LHCN-M2 (cell line): ENCODE data around the gene ADGRA1. TPM values are rescaled to one million over a fixed set of nuclear protein-coding genes. Genes with fewer than 3 reads are reported as not detected.
"Not testable (repeated sequence)": the region's sequence is repeated elsewhere in the genome, so short reads cannot be mapped to it uniquely, and the experiment has no call there.

Source experiments
- DNase-seq: peaks from one replicate; pipeline ENCODE4 v3.0.0-alpha.2; 2012; ENCODE audit warnings: low read depth
- total RNA-seq: library from RNA; depleted of rRNA; stranded (reverse); fragments of >200 nt; gene quantifications from 2 replicates; pipeline ENCODE4 v1.2.3, GENCODE V29; 2014

The ADGRA1 gene
- total RNA-seq, 1 experiment from 2014 or later, result not detected

DNA sequence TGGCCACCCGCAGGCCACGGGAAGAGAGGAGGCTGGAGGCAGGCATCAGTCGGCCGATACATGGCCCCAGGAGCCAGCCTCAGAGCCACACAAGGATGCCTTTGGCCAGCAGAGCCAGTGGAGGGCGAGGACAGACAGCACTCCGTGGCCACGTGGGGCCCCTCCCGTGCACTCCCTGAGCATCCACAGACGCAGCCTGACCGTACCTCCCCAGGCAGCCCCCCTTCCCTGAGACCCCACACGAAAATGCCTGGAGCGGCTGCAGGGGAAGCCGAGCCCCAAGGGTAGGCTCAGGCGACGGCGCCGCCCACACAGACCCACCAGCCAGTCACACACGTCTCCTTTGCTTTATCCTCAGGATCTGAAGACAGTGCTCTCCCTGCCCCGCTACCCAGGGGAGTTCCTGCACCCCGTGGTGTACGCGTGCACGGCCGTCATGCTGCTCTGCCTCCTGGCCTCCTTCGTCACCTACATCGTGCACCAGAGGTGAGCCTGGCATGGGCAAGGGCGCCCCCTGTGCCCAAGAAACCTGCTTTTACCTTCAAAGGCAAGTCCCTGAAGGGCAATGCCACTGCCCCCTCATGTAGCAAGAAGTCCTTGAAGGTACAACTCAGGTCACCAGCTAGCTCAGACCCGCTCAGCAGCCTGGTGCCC, 9.0 kb downstream of the ADGRA1 start:
- DNase-seq, result no peak

DNA sequence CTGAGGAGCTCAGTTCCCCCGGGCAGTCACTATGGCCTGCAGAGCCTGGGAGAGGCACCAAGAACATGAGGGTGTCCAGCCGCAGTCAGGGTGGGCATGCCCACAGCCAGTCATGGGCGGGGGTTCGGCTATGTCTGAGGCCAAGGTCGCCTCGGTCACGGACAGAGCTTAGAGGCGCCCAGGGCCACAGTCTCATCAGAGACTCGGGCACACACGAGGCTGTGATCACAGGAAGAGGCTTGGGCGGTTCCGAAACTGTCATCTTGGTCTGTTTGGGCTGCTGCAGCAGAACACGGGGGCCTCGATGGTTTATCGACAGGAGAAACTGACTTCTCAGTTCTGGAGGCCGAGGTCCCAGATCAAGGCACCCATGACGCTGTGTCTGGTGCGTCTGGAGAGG, 9.7 kb downstream of the ADGRA1 start:
- DNase-seq, result no peak

DNA sequence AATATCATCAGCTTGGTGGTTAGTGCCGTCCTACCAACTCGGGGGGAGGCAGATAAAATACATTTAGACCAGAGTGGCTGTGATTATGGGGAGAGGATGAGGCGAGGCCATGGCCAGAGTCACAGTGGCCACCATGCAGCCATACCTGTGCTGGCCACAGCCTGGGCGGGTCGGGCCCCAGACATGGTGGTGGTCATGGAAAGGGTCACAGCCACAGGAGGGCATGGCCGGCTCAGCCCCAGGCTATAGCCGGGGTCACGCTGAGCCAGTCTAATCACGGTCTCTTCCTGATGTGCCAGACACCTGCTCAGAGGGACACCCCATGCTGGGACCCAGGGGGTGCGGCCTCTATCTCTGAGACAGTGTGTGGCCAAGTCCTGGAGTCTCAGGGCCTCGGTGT, 10.2 kb downstream of the ADGRA1 start:
- no peak for DNase-seq

DNA sequence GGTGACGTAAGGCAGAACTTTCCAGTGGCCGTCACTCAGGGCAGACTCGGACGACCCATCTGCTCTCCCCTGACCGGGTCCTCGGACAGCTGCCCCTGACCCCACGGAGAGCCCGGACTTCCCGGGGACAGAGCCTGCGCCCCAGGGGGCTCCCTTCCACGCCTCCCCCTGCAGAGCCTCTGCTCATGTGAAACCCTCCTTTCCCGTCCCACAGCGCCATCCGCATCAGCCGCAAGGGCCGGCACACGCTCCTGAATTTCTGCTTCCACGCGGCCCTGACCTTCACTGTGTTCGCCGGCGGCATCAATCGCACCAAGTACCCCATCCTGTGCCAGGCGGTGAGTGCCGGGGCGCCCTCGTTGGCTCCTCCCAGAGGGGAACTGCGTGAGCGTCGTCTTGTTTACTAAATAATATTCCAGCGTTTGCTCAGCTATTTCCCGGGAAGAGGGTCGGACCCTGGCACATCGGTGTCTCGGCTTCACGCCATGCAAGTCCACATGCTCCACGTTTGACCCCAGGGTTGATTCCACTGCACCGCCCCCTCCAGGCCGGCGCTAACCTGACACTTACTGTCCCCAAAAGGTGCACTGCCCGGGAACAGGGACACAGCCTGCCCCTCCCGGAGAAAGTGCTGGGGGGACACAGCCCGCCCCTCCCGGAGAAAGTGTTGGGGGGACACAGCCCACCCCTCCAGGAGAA, 10.9 kb downstream of the ADGRA1 start:
- DNase-seq, result no peak

DNA sequence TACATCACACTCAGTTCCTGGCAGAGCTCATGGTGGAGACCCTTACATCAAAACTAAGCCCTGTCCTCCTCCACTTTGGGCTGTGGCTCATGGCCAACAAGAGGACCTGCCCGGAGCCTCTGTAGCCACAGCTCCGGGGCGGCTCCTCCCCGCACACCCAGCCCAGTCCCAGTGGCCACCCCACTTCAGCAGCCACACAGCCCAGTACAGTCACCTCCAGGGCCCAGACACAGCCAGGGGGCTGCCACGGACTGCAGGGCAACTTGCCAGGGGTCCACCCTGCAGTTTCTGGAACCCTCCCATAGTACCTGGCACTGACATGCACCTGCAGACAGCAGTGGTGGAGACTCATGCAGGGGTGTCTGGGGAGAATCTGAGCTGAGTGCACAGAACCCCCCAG, 11.8 kb downstream of the ADGRA1 start:
- DNase-seq, result no peak

DNA sequence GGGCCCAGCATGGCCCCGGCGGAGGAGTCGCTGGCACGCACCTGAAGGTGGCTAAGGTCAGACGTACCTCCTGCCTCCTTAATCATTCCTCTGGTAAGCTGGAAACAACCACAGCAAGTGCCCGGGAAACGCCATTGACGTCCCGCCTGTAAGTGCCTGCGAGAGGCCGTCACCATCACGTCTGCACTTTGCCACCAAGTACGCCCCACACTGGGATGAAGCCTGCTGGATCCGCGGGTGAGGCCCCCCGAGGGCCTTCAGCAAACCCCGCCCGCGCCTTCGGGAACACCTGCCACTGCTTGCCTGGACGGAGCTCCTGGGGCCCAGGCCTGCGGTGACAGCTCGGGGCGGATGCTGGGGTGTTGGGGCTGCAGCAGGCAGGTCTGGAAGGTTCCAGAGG, 12.5 kb downstream of the ADGRA1 start:
- DNase-seq, result no peak

DNA sequence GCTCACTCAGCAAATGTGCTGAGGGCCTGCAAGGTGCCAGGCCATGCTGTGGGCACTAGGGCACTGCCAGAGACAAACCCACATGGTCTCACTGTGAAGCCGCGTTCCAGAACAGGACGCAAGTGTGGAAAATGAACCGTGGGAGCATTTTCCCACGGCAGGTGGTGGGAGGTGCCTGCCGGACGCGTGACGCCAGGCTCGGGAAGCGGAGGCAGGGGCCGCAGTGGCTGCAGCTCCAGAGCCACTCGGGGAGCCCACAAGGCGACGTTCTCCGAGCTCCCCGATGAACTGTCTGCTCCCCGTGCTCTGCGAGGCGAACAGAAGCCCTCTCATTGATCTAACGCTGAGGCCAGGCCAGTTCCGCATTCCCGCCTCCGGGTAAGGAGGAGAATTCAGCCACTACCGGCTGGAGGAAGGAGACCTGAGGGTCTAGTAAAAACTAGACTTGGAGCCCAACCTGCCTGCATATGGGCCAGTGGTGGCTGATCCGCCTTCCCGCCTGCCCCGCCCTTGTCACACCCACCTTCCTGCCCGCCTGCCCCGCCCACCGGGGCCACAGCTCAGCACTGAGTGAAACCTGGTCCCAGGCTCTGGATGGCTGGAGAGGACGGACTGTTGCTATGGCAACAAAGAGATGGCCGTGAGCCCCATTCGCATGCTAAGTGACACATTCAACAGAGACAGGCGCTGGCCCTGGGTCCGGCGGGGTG, 13.1 kb downstream of the ADGRA1 start:
- DNase-seq, result no peak

DNA sequence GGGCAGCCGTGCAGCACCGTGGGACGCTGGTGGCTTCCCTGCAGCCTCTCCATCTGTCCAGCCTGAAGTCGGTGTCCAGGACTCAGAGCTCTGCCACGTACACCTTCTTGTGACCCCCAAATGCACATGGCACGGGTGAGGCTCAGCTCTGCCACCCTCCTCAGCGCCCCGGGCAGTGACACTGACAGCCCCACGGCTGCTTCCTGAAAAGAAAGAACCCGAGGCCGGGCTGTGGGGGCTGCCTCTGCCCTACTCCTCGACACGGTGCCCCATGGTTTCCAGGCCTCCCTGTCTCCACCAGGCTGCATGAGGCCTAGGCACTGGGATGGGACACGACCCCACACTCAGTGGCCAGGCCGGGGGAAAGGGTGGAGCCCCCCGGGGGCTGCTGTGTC, 13.7 kb downstream of the ADGRA1 start:
- DNase-seq, result no peak

DNA sequence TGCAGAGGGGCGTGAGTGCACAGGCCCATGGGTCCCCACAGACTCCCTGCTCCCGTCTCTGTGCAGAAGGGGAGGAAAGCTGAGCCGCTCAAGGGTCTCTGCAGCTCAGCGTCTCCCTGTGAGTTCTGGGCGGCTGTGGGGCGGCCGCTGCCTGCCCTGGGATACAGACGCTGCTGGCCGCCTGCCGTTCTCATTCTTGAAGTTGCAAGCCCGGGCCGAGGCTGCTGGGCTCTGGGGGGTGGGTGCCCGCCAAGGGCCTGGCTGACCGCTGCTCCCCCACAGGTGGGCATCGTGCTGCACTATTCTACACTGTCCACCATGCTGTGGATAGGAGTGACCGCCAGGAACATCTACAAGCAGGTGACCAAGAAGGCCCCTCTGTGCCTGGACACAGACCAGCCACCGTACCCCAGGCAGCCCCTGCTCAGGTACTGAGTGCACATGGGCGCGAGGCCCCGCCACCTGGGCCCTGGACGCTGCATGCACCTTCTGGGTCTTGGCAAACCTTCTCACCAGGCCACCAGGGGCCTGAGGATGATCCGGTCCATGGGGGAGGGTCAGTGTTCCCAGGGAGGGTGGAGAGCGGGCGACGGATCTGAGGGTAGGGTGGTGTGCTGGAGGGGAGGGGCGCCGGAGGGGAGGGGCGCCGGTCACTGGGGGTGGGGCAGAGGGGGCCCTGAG, 14.8 kb downstream of the ADGRA1 start:
- DNase-seq, result no peak

DNA sequence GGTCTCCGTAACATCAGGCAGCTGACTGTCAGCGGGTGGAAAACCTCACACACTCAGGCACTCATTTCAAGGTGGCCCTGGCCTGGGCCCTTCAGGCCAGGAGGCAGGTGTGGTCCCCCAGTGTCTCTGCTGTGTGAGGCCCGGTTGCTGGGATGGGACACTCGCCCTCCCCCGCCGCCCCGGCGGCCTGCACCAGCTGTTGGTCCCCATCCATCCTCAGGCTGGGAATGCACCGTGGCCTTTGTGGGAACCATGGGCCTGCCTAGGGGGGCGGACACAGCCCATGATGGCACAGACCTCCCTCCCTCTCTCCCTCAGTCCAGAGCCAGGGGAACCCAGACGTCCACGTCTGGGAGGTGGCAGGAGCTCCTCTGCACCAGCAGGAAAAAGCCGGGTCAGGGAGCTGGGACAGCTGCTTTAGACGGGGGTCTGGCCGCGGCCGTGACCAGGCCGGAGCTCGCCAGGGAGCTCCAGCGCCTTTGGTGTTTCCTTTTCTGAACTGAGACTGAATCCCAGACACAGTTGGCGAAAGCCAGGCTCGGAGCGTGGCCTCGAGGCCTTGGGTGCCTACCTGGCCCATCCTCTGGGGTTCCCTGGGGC, 15.7 kb downstream of the ADGRA1 start:
- no peak for DNase-seq

DNA sequence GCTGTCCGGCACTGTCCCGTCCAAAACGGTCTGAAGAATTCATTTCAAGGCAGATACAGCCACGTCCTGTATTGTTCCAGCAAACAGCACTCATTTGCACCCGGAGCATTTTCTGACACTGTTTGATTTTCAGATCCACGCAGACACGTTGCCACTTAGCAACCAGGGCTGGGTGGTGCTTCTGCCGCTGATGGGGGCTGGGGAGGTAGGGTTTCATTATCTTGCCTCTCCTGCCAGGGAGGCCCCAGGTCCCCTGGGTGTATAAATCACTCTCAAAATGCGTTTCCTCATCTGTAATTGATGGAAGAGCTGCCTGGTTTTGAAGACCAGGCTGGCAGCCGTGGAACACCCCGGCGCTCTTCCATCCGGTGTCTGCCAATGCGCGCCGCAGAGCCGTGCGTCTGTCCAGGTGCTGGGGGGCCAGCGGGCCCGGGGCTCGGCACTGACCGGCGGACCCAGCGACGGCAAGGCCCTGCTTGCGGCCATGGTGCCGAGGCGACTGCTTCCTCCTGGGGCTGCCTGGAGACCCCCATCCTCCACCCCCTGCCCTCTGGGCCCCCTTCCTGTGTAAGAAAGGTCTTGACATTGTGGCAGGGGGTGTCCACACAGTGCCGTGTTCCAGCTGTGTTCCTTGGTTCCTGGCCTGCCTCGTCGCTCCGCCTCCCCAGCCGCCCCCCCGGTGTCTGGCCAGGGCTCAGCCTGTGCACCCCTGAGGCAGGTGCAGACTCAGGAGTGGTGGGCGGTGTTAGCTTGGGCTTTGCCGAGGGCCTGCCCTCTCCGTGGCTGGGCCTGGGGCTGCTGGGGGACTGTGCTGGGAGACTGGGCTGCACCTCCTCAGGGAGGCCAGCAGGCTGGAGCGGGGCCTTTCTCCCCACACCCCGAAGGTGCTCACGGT, 16.6 kb downstream of the ADGRA1 start:
- DNase-seq, result no peak

DNA sequence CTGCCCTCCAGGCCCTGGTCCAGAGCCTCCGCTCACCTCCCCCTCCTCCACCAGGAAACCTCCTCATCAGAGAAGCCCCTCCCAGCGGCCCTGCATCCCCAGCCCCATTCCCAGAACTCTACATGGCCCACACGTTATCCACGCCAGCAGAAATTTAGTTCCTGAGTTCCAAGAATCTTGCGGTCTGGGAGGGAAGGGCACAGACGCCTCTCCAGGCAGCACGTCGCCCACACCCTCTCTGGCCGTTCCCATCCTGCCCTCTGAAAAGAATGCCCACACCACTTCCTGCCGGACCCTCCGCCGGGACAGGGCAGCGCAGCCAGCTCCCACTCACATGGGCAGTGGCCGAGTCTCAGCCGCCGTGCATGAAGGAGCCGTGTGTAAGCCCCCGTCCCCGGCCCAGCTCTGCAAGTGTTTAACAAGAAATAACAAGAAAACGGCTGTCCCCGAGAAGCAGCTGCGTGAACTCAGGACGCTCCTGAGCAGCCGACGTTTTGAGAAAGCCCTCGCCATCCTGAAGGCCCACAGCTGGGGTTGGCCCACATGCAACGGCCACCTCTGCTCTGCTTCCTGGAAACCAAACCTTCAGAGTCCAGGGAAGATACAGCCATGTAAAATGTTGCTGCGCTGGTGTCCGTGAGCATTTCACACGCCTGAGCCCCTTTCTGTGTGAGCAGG, 17.4 kb downstream of the ADGRA1 start:
- DNase-seq, result no peak

DNA sequence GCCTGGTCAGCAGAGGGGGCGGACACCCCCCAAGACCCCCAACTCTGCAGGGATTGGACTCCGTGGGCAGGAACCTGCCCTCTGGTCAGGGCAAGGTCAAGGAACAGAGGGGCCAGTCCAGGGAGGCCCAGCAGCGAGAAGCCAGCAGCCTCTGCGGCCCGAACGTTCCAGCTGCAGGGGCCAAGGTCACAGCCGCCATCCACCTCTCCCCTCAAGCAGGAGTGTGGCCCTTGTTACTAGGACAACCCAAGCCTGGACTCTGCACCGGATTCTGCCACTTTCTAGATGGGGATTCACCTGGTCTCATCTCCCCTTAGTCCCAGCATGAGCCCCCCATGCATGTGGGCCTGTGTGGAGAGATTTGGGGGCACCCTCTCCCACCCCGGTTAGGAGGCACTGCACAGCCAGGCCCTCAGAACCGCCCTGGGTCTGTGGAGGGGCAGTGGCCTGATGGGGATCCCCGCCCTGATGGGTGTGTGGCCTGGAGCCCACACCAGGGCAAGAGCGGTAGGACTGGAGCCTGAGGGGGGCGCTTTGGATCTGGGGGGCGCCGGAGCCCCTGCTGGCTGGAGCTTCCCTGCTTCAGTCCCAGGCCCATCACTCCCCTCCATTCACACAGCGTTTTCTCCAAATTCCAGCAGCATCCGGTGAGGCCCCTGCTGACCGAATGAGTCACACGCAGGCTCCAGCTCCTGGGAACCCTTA, 18.1 kb downstream of the ADGRA1 start:
- no peak for DNase-seq

DNA sequence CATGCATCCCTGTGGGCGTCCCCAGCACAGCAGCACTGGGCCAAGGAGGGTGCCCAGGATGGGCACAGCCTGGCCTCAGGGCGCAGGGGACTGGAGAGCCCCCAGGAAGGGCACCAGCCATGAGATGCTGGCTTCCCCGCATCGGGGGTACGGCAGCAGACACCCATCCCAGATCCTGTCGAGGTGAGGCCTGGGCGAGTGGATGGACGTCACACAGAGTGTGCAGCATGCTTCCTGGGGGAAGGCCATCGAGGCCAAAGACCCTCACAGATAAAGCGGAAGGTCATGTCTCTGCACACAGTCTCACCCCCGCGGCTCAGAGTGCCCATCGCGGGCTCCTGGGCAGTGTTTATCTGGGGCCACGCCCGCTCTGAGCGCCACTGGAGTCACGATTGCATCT, 18.8 kb downstream of the ADGRA1 start:
- no peak for DNase-seq

DNA sequence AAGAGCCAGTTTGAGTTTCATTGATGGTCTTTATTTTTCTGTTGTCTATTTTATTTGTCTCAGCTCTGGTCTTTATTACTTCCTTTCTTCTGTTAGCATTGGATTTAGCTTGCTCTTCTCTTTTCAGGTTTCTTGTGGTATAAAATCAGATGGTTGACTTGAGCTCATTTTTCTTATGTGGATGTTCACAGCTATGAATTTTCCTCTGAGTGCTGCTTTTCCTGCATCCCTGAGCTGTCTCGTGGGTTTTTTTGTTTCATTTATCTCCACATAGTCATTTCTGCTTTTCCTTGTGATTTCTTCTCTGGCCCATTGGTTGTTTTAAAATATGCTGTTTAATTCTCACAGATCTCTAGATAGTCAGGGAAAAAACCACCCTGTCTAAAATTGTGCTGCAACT, 19.7 kb downstream of the ADGRA1 start:
- DNase-seq, result no peak

DNA sequence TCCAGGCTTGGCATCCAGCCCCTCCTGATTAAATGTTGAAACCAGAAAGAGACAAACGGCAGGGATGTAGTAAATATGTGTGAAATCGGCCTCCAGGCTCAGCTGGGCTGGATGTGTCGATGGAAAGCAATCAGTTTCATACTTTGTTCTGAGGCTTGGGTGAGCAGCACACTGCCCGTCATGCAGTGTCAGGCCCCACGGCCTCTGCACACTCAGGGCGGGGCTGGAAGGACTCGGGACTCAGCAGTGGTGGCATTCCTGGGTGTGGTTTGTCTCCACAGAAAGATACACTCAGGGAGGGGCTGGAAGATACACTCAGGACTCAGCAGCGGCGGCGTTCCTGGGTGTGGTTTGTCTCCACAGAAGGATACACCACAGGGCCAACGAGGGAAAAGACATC, 22.0 kb downstream of the ADGRA1 start:
- DNase-seq, result peak; percentile 1

DNA sequence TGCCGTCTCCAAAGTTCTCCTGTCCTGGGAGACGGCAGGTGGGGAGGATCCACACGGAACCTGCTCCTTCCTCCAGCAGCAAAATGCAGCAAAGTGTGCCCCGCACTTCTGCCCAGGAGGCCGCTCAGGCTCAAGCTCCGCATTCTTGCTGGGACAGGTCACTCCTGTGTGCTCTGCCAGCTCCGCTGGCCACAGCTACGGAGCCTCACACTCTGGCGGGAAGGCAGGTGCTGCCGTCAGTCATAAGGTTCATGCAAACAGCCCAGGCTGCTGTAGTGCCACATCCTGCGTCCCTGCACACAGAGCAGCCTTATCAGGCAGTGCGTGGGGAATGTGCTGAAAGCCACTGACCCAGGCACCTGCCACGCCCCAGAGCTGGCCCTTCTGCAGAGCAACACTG, 22.4 kb downstream of the ADGRA1 start:
- peak; percentile 49 for DNase-seq

DNA sequence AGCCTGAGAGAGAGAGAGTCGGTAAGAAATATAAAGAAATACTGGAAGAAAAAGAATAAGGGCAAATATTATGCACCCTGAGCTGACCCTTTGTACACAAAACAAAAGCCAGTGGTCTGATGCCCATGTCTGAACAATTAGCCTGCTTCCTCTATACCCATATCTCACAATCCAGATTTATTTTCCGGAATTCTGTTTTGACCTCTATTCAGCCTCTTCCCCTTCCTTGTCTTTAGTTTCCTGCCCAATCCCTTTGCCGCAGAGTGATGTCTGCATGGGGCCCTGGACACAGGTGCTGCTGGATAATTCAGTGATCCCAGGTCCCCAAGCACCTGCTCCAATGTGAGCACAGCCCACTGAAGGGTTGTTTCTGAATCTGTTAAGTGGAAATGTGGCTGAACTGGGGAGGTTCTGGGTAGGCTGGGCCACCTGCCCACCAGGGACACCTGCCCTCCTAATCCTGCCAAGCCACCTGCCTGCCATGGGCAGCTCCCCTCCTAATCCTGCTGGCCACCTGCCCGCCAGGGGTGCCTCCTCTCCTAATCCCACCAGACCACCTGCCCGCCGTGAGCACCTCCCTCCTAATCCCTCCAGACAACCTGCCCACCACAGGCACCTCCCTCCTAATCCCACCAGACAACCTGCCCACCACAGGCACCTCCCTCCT, 23.0 kb downstream of the ADGRA1 start:
- no peak for DNase-seq

DNA sequence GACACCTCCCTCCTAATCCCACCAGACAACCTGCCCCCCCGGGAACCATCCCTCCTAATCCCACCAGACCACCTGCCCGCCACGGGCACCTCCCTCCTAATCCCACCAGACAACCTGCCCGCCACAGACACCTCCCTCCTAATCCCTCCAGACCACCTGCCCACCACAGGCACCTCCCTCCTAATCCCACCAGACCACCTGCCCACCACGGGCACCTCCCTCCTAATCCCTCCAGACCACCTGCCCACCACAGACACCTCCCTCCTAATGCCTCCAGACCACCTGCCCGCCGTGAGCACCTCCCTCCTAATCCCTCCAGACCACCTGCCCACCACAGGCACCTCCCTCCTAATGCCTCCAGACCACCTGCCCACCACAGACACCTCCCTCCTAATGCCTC, 23.9 kb downstream of the ADGRA1 start:
- DNase-seq, result not testable (repeated sequence)
